Measurements from ENCODE around the gene KLF15. TPM values are rescaled to one million over a fixed set of nuclear protein-coding genes. Genes with fewer than 3 reads are reported as not detected.

The KLF15 gene
- total RNA-seq, 1 experiment from 2014 or later: not detected

GRCh38 chr3:126347543-126348161 is 9.6 kb downstream of the KLF15 start:
- no peak overlapping the region for H3K9ac ChIP-seq (ENCODE audit: low read length)
- H3K27ac ChIP-seq (ENCODE audit: low read length): no peak overlapping the region
- no peaks in the 10 kb centered on the region for H3K36me3 ChIP-seq (ENCODE audit: low read depth, low read length)
- no peaks in the 10 kb centered on the region for H3F3A ChIP-seq (ENCODE audit: low read length, unreplicated experiment)
- no peak for TF ChIP-seq EZH2 (IDR thresholded peaks at IDR 0.05; ENCODE audit: low read length, unreplicated experiment)
- TF ChIP-seq EZH2phosphoT487 (IDR thresholded peaks at IDR 0.05; ENCODE audit: borderline replicate concordance, low read length): no peak
- TF ChIP-seq CTCF (conservative IDR thresholded peaks at IDR 0.05; ENCODE audit: low read depth, low read length): no peak
- ATAC-seq (no peak), DNase-seq (no peak)
- no peaks in the 10 kb centered on the region for H4K20me1 ChIP-seq (ENCODE audit: low read length)
- H3K79me2 ChIP-seq (ENCODE audit: low read length): no peaks in the 10 kb centered on the region
- H3K4me2 ChIP-seq (ENCODE audit: low read length): no peak overlapping the region
- no peaks in the 10 kb centered on the region for H3K9me3 ChIP-seq (ENCODE audit: low read length)
- H3K9me2 ChIP-seq (replicated peaks; ENCODE audit: low read length): no peaks in the 10 kb centered on the region
- no peak overlapping the region for H3K4me3 ChIP-seq (ENCODE audit: low read length)
- intact Hi-C loops (cut with micrococcal nuclease): no loop called here
- POLR2A ChIA-PET (ENCODE audit: unreplicated experiment): no interaction called here
- no peaks in the 10 kb centered on the region for H3K27me3 ChIP-seq (ENCODE audit: low read length)
- no peak overlapping the region for H2AFZ ChIP-seq (ENCODE audit: low read length)
- no peaks in the 10 kb centered on the region for H3K4me1 ChIP-seq (ENCODE audit: insufficient read depth, low read length)
- CTCF ChIA-PET: no interaction called here
- BruUV-seq (replicated peaks): no TSS peak

GRCh38 chr3:126346466-126346865 is 10.7 kb downstream of the KLF15 start:
- Histone ChIP-seq H3K9me3 (ENCODE audit: low read length) (no peaks in the 10 kb centered on the region), H3K27me3 (ENCODE audit: low read length) (no peaks in the 10 kb centered on the region), H3K79me2 (ENCODE audit: low read length) (no peaks in the 10 kb centered on the region), H3K27ac (ENCODE audit: low read length) (no peak overlapping the region), H4K20me1 (ENCODE audit: low read length) (no peaks in the 10 kb centered on the region), H3K4me1 (ENCODE audit: insufficient read depth, low read length) (no peaks in the 10 kb centered on the region), H3F3A (ENCODE audit: low read length, unreplicated experiment) (no peaks in the 10 kb centered on the region), H3K9ac (ENCODE audit: low read length) (no peak overlapping the region), H3K4me2 (ENCODE audit: low read length) (no peak overlapping the region), H3K36me3 (ENCODE audit: low read depth, low read length) (no peaks in the 10 kb centered on the region), H3K9me2 (replicated peaks; ENCODE audit: low read length) (no peaks in the 10 kb centered on the region), H3K4me3 (ENCODE audit: low read length) (no peak overlapping the region), H2AFZ (ENCODE audit: low read length) (no peak overlapping the region)
- DNase-seq (no peak), ATAC-seq (no peak)
- no TSS peak for BruUV-seq (replicated peaks)
- CTCF ChIA-PET: no interaction called here
- TF ChIP-seq EZH2phosphoT487 (IDR thresholded peaks at IDR 0.05; ENCODE audit: borderline replicate concordance, low read length) (no peak), CTCF (conservative IDR thresholded peaks at IDR 0.05; ENCODE audit: low read depth, low read length) (no peak), EZH2 (IDR thresholded peaks at IDR 0.05; ENCODE audit: low read length, unreplicated experiment) (no peak)
- intact Hi-C loops (cut with micrococcal nuclease): no loop called here
- POLR2A ChIA-PET (ENCODE audit: unreplicated experiment): no interaction called here

GRCh38 chr3:126345641-126346460 is 11.4 kb downstream of the KLF15 start:
- Histone ChIP-seq H3K9me2 (replicated peaks; ENCODE audit: low read length) (no peaks in the 10 kb centered on the region), H3F3A (ENCODE audit: low read length, unreplicated experiment) (no peaks in the 10 kb centered on the region), H4K20me1 (ENCODE audit: low read length) (no peaks in the 10 kb centered on the region), H3K36me3 (ENCODE audit: low read depth, low read length) (no peaks in the 10 kb centered on the region), H3K4me1 (ENCODE audit: insufficient read depth, low read length) (no peaks in the 10 kb centered on the region), H3K9me3 (ENCODE audit: low read length) (no peaks in the 10 kb centered on the region), H3K79me2 (ENCODE audit: low read length) (no peaks in the 10 kb centered on the region), H3K27me3 (ENCODE audit: low read length) (no peaks in the 10 kb centered on the region), H3K4me3 (ENCODE audit: low read length) (no peak overlapping the region), H3K27ac (ENCODE audit: low read length) (no peak overlapping the region), H2AFZ (ENCODE audit: low read length) (no peak overlapping the region), H3K9ac (ENCODE audit: low read length) (no peak overlapping the region), H3K4me2 (ENCODE audit: low read length) (no peak overlapping the region)
- intact Hi-C loops (cut with micrococcal nuclease): no loop called here
- no peak for DNase-seq
- ATAC-seq: no peak
- CTCF ChIA-PET: no interaction called here
- no TSS peak for BruUV-seq (replicated peaks)
- POLR2A ChIA-PET (ENCODE audit: unreplicated experiment): no interaction called here
- no peak for TF ChIP-seq CTCF (conservative IDR thresholded peaks at IDR 0.05; ENCODE audit: low read depth, low read length)

Data from PC-3 (cell line).